SH-SY5Y (cell line): ENCODE data around the gene FAM32A.

Experiments used
- GATA2 ChIP-seq: IDR thresholded peaks from 2 replicates; pipeline ENCODE4 v1.6.1; 2011; ENCODE audit warnings: mild to moderate bottlenecking, low read depth, low read length
- GATA3 ChIP-seq: IDR thresholded peaks from 2 replicates; pipeline ENCODE4 v1.6.1; 2011; ENCODE audit warnings: low read depth, mild to moderate bottlenecking, low read length, moderate library complexity

GRCh38 chr19:16227837-16228636 is 42.8 kb downstream of the FAM32A start:
- TF ChIP-seq GATA3 (no peak), GATA2 (no peak)
